Epithelial cell of proximal tubule (primary cell): ENCODE measurements around the gene ARHGEF39. TPM values are rescaled to one million over a fixed set of nuclear protein-coding genes. Genes with fewer than 3 reads are reported as not detected.
"Not testable (repeated sequence)": the region's sequence is repeated elsewhere in the genome, so short reads cannot be mapped to it uniquely, and the experiment has no call there.

ENCODE experiments used
- DNase-seq: peaks from one replicate; pipeline ENCODE4 v3.0.0-alpha.2; 2011; ENCODE audit warnings: low read depth
- H3K4me3 ChIP-seq: 2 replicates; pipeline ENCODE4 v1.5.1; 2011; ENCODE audit warnings: low read depth, mild to moderate bottlenecking, low read length
- total RNA-seq: library from RNA; depleted of rRNA; stranded (reverse); fragments of >200 nt; gene quantifications from 2 replicates; pipeline ENCODE4 v1.2.3, GENCODE V29; 2015
- TF ChIP-seq, protein P1 (sequence below): conservative IDR thresholded peaks from 2 replicates; pipeline ENCODE4 v1.5.1; 2012; ENCODE audit warnings: low read depth, mild to moderate bottlenecking, low read length

ARHGEF39 gene
- total RNA-seq, 1 donor from 2014 or later, result 17.5 TPM

DNA sequence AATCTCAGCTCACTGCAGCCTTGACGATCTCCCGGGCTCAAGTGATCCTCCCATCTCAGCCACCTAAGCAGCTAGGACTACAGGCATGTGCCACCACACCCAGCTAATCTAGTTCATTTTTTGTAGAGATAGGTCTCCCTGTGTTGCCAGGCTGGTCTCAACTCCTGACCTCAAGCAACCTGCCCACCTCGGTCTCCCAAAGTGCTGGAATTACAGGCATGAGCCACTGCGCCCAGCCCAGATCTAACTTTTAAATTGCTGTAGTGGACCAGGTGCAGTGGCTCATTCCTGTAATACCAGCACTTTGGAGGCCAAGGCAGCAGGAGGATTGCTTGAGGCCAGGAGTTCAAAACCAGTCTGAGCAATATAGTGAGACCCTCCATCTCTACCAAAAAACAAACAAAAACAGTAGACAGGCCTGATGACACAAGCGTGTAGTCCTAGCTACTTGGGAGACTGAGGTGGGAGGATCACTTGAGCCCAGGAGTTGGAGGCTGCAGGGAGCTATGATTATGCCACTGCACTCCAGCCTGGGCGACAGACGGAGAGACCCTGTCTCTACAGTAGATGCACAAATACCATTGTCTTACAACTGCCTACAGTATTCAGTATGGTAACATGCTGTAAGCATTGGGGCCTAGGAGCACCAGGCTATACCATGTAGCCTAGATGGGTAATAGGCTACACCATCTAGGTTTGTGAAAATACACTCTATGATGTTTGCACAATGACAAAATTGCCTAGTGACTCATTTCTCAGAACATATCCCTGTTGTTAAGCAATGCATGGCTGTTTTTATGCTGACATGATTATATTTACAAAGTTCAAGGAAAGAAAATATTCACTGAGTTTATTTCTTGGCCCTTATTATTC lies 12.8 kb downstream of the ARHGEF39 start:
- no peak for DNase-seq
- TF ChIP-seq, protein P1, sequence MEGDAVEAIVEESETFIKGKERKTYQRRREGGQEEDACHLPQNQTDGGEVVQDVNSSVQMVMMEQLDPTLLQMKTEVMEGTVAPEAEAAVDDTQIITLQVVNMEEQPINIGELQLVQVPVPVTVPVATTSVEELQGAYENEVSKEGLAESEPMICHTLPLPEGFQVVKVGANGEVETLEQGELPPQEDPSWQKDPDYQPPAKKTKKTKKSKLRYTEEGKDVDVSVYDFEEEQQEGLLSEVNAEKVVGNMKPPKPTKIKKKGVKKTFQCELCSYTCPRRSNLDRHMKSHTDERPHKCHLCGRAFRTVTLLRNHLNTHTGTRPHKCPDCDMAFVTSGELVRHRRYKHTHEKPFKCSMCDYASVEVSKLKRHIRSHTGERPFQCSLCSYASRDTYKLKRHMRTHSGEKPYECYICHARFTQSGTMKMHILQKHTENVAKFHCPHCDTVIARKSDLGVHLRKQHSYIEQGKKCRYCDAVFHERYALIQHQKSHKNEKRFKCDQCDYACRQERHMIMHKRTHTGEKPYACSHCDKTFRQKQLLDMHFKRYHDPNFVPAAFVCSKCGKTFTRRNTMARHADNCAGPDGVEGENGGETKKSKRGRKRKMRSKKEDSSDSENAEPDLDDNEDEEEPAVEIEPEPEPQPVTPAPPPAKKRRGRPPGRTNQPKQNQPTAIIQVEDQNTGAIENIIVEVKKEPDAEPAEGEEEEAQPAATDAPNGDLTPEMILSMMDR, result no peak
- no peak overlapping the region for H3K4me3 ChIP-seq

DNA sequence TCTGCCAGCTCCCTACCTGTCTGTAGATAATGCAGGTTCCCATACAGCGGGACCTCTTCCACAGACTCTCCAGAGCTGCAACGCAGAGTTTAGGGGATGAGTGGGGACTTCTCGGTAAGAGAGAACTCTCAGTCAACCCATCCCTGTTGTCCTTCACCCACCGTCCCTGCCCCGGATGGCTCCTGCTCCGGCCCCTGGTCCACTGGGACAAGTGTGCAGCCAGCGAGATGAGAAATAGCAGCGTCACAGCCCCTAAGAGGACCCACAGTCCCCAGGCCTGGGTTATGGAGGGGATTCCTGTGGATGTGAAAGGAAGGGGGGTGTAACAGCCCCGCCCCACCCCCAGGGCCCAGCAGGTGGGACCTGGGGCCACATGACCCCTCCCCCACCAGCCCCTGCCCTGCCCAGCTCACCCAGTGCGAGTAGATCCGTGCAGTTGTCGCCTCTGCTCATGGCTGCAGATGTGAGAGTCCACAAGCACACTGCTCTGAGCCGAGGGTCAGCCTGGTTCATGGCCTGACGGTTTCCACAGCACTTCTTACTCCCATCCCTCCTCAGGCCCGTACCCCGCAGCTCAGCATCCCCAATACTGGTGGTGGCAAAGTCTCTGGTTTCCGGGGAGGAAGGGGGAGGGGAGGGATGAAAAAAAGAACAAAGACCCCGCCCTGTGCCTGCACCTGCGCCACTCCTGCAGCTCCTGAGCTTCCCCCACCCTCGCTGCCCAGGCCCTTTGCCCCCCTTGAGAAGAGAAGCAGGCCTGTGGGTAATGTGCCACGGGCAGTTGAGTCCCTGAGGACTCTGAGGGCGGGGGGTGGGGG lies 14.4 kb downstream of the ARHGEF39 start, which contains the start of gene SIT1:
TSS of gene SIT1 (minus strand) at position 591 of the 818 bp plus-strand sequence. CDS start at position 513, 78 bp downstream.
- TF ChIP-seq, protein P1, result no peak
- H3K4me3 ChIP-seq, result no peak within 1 kb of the TSS
- no peak for DNase-seq

DNA sequence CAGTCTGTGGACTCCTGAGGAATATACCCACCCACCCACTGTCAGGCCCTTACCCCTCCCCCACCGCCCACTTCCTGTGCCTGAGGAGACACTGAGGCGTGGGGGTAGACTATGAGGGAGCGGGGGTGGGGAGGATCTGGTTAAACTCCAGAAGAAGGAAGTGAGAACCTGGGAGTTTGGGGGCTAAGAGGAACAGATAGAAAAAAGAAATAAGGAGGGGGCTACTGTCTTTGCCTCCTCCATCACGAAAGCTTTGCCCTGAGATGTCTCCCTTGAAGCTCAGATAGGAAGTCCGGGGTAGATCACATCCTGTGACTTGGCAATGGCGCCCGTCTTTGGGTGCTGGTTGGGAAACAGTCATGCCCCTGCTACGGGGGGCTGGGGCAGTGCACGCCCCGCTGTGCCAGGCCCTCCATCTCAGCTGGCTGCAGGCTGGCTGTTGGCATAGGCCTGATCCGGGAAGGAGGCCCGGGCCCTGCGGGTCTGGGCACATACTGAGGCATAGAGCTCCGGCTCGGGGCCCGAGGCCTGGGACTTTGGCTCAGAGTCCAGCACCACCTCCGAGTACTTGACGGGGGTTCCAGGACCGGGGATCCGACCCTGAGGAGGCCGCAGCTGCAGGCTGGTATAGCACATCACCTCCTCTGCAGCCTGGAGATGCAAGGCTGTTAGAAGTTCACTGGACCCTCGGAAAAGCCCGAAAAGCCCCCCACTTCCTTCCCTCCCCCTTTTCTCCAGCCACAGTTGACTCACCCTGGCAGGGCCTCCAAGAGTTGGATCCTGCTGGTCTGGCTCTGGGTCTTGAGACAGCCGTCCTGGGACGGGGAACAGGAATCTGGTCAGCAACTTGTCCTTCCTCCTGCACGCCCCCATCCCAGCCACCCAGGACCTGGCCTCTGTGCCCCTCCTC lies 15.3 kb downstream of the ARHGEF39 start:
- H3K4me3 ChIP-seq, result no peak overlapping the region
- TF ChIP-seq, protein P1, result no peak
- no peak for DNase-seq

DNA sequence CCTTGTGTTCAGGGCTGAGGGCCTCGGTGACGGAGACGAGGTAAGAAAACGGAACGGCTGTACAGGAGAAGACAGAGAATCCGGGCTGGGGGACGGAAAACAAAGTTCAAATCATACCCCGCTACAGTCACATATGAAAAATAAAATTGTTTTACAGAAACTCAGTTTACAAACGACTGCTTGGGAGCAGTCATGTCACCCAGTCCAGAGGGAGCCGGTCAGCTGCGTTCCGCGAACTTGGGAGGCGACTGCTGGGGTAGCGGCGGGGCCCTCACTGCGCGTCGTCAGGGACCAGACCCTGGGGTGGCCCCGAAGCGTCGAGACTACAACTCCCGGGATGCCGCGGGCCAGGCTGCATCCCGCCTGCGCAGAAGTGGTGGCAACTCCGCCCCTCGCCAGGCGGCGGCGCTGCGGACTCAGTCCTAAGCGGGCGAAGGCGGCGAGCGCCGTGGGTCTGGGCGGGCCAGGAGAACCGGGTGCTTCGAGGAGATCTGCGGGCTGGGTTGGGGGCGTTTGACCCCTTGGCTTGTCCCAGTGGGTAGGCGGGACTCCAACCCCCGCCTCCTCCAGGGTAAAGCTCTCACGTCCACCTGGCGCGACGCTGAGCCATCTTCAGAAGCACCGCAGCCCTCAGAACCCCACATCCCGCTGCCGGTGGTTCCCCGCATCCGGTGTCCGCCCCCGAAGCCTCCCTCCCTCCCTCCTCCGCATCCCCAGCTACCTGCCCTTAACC lies 18.3 kb downstream of the ARHGEF39 start:
- DNase-seq, result no peak
- H3K4me3 ChIP-seq, result peak overlapping the region; percentile 69
- TF ChIP-seq, protein P1, result peak; percentile 74

DNA sequence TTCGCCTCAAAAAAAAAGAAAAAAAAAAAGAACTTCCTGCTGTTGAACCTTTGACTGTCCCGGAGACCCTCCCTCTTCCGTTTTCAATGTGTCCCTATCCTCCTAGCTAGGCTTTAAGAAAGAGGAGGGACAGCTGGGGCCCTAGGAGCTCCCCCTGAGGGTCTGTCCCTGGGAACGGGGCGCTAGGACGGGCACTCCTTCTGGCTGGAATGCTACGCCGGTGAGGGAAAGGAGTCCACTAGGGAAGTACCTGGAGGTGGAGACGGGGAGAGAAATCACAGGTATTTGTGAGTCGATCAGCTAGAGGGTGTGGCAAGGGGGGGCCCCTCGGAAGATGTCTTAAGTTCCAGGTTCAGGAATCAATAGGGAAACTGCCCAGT lies 18.9 kb downstream of the ARHGEF39 start:
- DNase-seq, result no peak
- H3K4me3 ChIP-seq, result peak overlapping the region; percentile 69
- TF ChIP-seq, protein P1, result peak; percentile 41

DNA sequence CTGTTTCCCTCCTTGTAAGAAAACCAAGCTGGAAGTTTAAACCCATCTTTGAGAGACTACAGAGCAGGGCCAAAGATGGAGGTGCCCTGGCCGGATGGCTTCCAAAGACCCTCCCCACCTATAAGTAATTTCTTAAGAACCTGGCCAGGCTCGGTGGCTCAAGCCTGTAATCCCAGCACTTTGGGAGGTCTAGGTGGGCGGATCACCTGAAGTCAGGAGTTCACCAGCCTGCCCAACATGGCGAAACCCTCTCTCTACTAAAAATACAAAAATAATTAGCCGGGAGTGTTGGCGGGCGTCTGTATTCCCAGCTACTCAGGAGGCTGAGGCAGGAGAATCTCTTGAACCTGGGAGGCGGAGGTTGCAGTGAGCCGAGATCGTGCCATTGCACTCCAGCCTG lies 19.3 kb downstream of the ARHGEF39 start:
- peak overlapping the region; percentile 69 for H3K4me3 ChIP-seq
- not testable (repeated sequence) for DNase-seq
